GM18951 (cell line): ENCODE data around the gene MAP4K2.

ENCODE experiments used
- POLR2A ChIP-seq: IDR thresholded peaks from 4 replicates; pipeline ENCODE4 v1.6.1; 2011; ENCODE audit warnings: mild to moderate bottlenecking; ENCODE audit not compliant: insufficient read length, insufficient read depth; ENCODE audit errors: extremely low read depth
- in situ Hi-C: fragments of 300-500 bp; cut with MboI; formaldehyde crosslinking; loops from one replicate; pipeline ENCODE4 v1.12.0; 2022; ENCODE audit warnings: low sequenced_read_pairs, mixed read lengths, inconsistent platforms; ENCODE audit not compliant: unreplicated experiment

The MAP4K2 gene

DNA sequence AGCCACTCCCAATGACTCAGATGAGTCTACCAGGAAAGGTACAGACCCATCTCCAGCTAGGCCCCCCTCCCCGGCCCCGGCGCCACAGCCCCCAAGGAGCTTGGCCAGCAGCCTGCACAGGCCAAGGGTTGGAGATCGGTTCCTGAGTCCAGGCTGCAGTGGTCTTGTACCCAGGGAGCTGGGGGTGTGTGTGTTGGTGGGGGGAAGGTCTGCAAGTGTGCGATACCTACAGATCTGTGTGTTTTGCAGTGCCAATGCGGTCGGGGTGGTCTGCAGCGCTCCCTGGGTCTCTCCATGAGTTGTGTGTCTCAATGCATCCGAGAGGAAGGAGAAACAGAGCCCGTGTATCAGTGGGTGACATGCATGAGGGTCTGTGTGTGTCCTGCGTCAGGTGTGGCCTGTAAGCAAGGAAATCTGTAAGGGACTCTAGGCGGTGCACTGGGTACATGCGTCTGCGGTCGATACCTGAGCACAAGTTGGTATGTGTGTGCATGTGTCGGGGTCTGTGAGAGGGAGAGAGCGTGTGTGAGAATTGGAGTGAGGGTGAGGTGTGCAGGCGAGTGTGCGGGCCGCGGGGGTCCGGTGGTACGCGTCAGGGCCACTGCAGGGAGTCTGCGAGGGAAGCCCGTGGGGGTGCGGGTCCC, 40.8 kb upstream of the MAP4K2 start:
- in situ Hi-C loops: no loop called here
- TF ChIP-seq POLR2A: no peak

- in situ Hi-C loops: no loop called here
- no peak for TF ChIP-seq POLR2A
These were observed 40.1 kb upstream of the MAP4K2 start for GRCh38 chr11:64842851-64843685.

- TF ChIP-seq POLR2A: no peak
- in situ Hi-C loops: no loop called here
These were observed 39.3 kb upstream of the MAP4K2 start for GRCh38 chr11:64842366-64842759.

DNA sequence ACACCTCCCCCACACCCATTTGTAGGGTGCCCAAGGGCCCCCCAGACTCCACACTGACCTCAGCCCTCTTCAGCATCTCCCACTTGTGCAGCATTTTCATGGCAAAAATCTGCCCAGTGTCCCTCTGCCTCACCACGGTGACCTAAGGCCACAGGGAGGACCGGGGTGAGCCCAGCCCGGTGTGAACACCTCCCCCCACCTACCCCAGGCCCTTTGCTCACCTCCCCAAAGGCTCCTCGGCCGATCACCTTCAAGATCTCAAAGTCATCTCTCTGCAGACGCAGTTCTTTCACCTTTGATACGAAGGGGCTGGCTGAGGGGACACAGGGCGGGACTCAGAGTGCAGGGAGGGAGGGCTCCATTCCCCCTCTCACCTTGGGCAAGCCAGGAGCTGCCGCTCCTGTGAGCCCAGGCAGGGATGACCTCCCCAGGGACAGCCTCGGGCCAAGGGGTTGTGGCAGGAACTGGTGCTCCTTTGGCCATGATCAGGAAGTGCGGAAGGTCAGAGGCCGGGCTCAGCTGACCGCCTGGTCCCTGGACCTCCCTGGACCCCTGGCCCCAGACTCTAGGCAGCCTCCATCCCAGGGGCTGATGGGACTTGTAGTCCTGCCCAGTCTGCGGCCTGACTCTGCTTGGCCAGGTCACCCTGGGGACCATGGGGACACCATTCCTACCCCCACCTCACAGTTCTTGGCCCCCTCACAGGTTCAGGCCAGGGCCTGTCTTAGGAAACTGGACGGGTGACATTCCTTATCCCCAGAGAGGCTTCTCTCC, 38.8 kb upstream of the MAP4K2 start:
- no peak for TF ChIP-seq POLR2A
- in situ Hi-C loops: no loop called here

GRCh38 chr11:64839887-64840782, 37.1 kb upstream of the MAP4K2 start:
- in situ Hi-C loops: no loop called here
- no peak for TF ChIP-seq POLR2A

- in situ Hi-C loops: no loop called here
- no peak for TF ChIP-seq POLR2A
These were observed 36.3 kb upstream of the MAP4K2 start for GRCh38 chr11:64839335-64839734.

DNA sequence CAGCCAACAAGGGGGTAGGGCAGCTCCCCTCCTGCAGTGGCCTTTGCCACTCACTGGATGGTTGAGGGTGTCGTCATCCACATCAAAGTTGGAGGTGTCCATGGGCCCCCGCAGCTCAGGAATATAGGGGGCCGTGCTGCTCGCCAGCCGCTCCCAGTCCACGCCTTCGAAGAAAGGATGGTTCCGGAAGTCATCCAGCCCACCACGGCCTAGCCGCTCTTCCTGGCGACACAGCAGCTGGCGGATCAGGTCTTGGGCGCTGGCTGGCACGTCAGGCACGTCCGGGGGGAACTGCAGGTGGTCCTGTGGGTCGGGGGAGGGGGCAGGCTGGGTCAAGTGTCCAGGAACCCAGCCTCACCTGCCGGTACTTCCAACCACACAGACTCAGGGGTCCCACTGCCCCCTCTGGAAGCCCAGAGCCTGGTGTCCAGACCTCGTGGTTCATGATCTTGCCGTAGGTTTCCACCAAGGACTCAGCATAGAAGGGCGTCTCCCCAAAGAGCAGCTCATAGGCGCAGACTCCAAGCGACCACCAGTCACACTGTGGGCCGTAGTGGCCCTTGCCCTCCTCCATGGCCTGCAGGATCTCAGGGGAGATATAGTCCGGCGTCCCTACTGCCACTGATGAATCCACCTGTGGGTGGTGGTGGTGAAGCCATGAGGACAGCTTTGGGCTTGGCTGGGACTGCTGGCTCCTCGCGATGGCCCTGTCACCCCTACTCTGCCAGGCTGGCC, 35.8 kb upstream of the MAP4K2 start:
- TF ChIP-seq POLR2A: no peak
- in situ Hi-C loops: no loop called here

GRCh38 chr11:64837887-64838351, 34.9 kb upstream of the MAP4K2 start:
- no peak for TF ChIP-seq POLR2A
- in situ Hi-C loops: no loop called here

GRCh38 chr11:64836448-64837072, 33.5 kb upstream of the MAP4K2 start:
- in situ Hi-C loops: no loop called here
- no peak for TF ChIP-seq POLR2A

- in situ Hi-C loops: no loop called here
- TF ChIP-seq POLR2A: no peak
These were observed 32.8 kb upstream of the MAP4K2 start for GRCh38 chr11:64835616-64836447.
